GM18519 (cell line): ENCODE data around the gene FRMD4A.
A peak's percentile ranks its signal among the peaks of the same experiment; 100 is the strongest.
"Not testable (repeated sequence)": the region's sequence is repeated elsewhere in the genome, so short reads cannot be mapped to it uniquely, and the experiment has no call there.

Source experiments
- ATAC-seq: cut with Tn5 transposase; IDR thresholded peaks from one replicate; pipeline ENCODE4 v1.9.1; 2021; ENCODE audit warnings: mild to moderate bottlenecking, moderate library complexity; ENCODE audit not compliant: unreplicated experiment, low FRiP score

FRMD4A gene

GRCh38 chr10:13961853-13962252, 368.9 kb downstream of the FRMD4A start:
- no peak for ATAC-seq

GRCh38 chr10:13961097-13961496, 369.6 kb downstream of the FRMD4A start:
- ATAC-seq, result no peak

GRCh38 chr10:13960603-13961002, 370.1 kb downstream of the FRMD4A start:
- no peak for ATAC-seq

GRCh38 chr10:13959443-13960359, 371.0 kb downstream of the FRMD4A start:
- ATAC-seq, result no peak

GRCh38 chr10:13957856-13958255, 372.9 kb downstream of the FRMD4A start:
- no peak for ATAC-seq

- no peak for ATAC-seq
Measured at GRCh38 chr10:13956826-13957225, 373.9 kb downstream of the FRMD4A start.

- no peak for ATAC-seq
Measured at GRCh38 chr10:13955409-13956068, 375.2 kb downstream of the FRMD4A start.

- ATAC-seq, result not testable (repeated sequence)
Measured at GRCh38 chr10:13954195-13954594, 376.5 kb downstream of the FRMD4A start.

GRCh38 chr10:13953371-13953770, 377.4 kb downstream of the FRMD4A start:
- no peak for ATAC-seq

GRCh38 chr10:13950543-13950939, 380.2 kb downstream of the FRMD4A start:
- no peak for ATAC-seq

GRCh38 chr10:13949844-13950542, 380.7 kb downstream of the FRMD4A start:
- ATAC-seq, result no peak

GRCh38 chr10:13946209-13946460, 384.6 kb downstream of the FRMD4A start:
- ATAC-seq, result no peak

- no peak for ATAC-seq
Measured at GRCh38 chr10:13945390-13946208, 385.1 kb downstream of the FRMD4A start.

- ATAC-seq, result no peak
Measured at GRCh38 chr10:13944823-13945222, 385.9 kb downstream of the FRMD4A start.

GRCh38 chr10:13943735-13944398, 386.9 kb downstream of the FRMD4A start:
- no peak for ATAC-seq

- peak; percentile 52 for ATAC-seq
Measured at GRCh38 chr10:13942035-13942434, 388.7 kb downstream of the FRMD4A start.

- ATAC-seq, result no peak
Measured at GRCh38 chr10:13939391-13939790, 391.3 kb downstream of the FRMD4A start.

GRCh38 chr10:13938950-13939349, 391.8 kb downstream of the FRMD4A start:
- no peak for ATAC-seq

- no peak for ATAC-seq
Measured at GRCh38 chr10:13936826-13937225, 393.9 kb downstream of the FRMD4A start.

- ATAC-seq, result no peak
Measured at GRCh38 chr10:13930120-13930519, 400.6 kb downstream of the FRMD4A start.
